HepG2 (cell line): ENCODE measurements around the gene DCAKD. TPM values are rescaled to one million over a fixed set of nuclear protein-coding genes. Genes with fewer than 3 reads are reported as not detected.

Experiments
- ATM ChIP-seq: fragments of 450-650 bp; IDR thresholded peaks from 2 replicates; pipeline ENCODE4 v1.7.1; 2017; ENCODE audit warnings: mild to moderate bottlenecking, borderline replicate concordance
- EEA1 ChIP-seq: sonication (generic); formaldehyde crosslinking; IDR thresholded peaks from 2 replicates; pipeline ENCODE4 v1.5.1; 2020; ENCODE audit warnings: mild to moderate bottlenecking, missing genetic modification reagents, borderline replicate concordance
- FOXO1 ChIP-seq: sonication (generic); formaldehyde crosslinking; IDR thresholded peaks from 2 replicates; pipeline ENCODE4 v1.4.0; 2020; ENCODE audit warnings: missing genetic modification reagents
- SIN3B ChIP-seq: fragments of 150-350 bp; IDR thresholded peaks from 2 replicates; pipeline ENCODE4 v1.6.1; 2014; ENCODE audit warnings: low read length
- TMF1 ChIP-seq: sonication (generic); formaldehyde crosslinking; IDR thresholded peaks from 2 replicates; pipeline ENCODE4 v1.8.1; 2022; ENCODE audit warnings: low read depth, missing genetic modification reagents
- ZFP36L1 ChIP-seq: sonication (generic); formaldehyde crosslinking; IDR thresholded peaks from 2 replicates; pipeline ENCODE4 v1.8.0; 2022; ENCODE audit warnings: mild to moderate bottlenecking, missing genetic modification reagents, moderate library complexity
- ZFP82 ChIP-seq: sonication (generic); formaldehyde crosslinking; IDR thresholded peaks from 2 replicates; pipeline ENCODE4 v1.5.1; 2020; ENCODE audit warnings: mild to moderate bottlenecking, missing genetic modification reagents, borderline replicate concordance
- ZNF326 ChIP-seq: sonication (generic); formaldehyde crosslinking; IDR thresholded peaks from 2 replicates; pipeline ENCODE4 v1.4.0; 2020; ENCODE audit warnings: missing genetic modification reagents, borderline replicate concordance
- ZNF788 ChIP-seq: sonication (generic); formaldehyde crosslinking; IDR thresholded peaks from 2 replicates; pipeline ENCODE4 v1.5.0; 2020; ENCODE audit warnings: mild to moderate bottlenecking, missing genetic modification reagents, borderline replicate concordance
- polyA plus RNA-seq, 8 experiments: library from polyadenylated mRNA; depleted of rRNA in 3 of 8; stranded (reverse) in 7 of 8; unstranded in 1 of 8; fragments of >200 nt; fragmentation: Illumina TruSeq in 4 of 8; extraction: Trizol in 4 of 8; gene quantifications; 2 replicates each; pipeline versions ENCODE4 v1.2.1 to v1.2.3, GENCODE V29; 2011 to 2016; ENCODE audit warnings: low read depth in 4 of 8, missing spikeins in 1 of 8, mixed read lengths in 1 of 8; ENCODE audit not compliant: insufficient read depth in 1 of 8
- total RNA-seq, 5 experiments: library from RNA; depleted of rRNA; stranded (reverse); fragments of >200 nt; fragmentation: Illumina TruSeq; extraction: Trizol; gene quantifications; 2 replicates each; pipeline ENCODE4 v1.2.3, GENCODE V29; 2016; ENCODE audit warnings: low read depth in 1 of 5
- TF ChIP-seq, protein P1 (sequence below): IDR thresholded peaks from 2 replicates; pipeline ENCODE4 v1.6.1; 2016
- TF ChIP-seq, protein P2 (sequence below): sonication (generic); formaldehyde crosslinking; IDR thresholded peaks from 2 replicates; pipeline ENCODE4 v1.8.0; 2022; ENCODE audit warnings: mild to moderate bottlenecking, missing genetic modification reagents; ENCODE audit not compliant: insufficient replicate concordance
- TF ChIP-seq, protein P3 (sequence below): sonication (generic); formaldehyde crosslinking; IDR thresholded peaks from 2 replicates; pipeline ENCODE4 v1.8.0; 2022; ENCODE audit warnings: missing genetic modification reagents, low read depth, mild to moderate bottlenecking, borderline replicate concordance
- TF ChIP-seq, protein P4 (sequence below): sonication (generic); formaldehyde crosslinking; IDR thresholded peaks from 2 replicates; pipeline ENCODE4 v1.4.0; 2020; ENCODE audit warnings: missing genetic modification reagents
- TF ChIP-seq, protein P5 (sequence below): IDR thresholded peaks from 2 replicates; pipeline ENCODE4 v1.6.1; 2016; ENCODE audit warnings: low read depth, missing genetic modification reagents, missing compliant biosample characterization

DCAKD gene
- total and polyA plus RNA-seq, 2 of the 13 experiments (the other 11 are each of a cell fraction or from before 2014, with no cell fraction given), result 25.9 to 29.2 TPM

- TF ChIP-seq, protein P1, sequence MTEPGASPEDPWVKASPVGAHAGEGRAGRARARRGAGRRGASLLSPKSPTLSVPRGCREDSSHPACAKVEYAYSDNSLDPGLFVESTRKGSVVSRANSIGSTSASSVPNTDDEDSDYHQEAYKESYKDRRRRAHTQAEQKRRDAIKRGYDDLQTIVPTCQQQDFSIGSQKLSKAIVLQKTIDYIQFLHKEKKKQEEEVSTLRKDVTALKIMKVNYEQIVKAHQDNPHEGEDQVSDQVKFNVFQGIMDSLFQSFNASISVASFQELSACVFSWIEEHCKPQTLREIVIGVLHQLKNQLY, result peak; percentile 33
- TF ChIP-seq SIN3B (peak; percentile 92), ZNF326 (CRISPR knock-in tag) (no peak), ZNF788 (CRISPR knock-in tag) (peak; percentile 79; the same call in 1 of the 2 replicates), TMF1 (no peak; the same call in none of the 2 replicates), EEA1 (CRISPR knock-in tag) (peak; percentile 83; the same call in 1 of the 2 replicates), ATM (no peak), FOXO1 (CRISPR knock-in tag) (peak; percentile 80), ZFP36L1 (peak; percentile 95), ZFP82 (CRISPR knock-in tag) (peak; percentile 93; the same call in 1 of the 2 replicates)
- TF ChIP-seq, protein P2, sequence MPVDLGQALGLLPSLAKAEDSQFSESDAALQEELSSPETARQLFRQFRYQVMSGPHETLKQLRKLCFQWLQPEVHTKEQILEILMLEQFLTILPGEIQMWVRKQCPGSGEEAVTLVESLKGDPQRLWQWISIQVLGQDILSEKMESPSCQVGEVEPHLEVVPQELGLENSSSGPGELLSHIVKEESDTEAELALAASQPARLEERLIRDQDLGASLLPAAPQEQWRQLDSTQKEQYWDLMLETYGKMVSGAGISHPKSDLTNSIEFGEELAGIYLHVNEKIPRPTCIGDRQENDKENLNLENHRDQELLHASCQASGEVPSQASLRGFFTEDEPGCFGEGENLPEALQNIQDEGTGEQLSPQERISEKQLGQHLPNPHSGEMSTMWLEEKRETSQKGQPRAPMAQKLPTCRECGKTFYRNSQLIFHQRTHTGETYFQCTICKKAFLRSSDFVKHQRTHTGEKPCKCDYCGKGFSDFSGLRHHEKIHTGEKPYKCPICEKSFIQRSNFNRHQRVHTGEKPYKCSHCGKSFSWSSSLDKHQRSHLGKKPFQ, result no peak
- TF ChIP-seq, protein P3, sequence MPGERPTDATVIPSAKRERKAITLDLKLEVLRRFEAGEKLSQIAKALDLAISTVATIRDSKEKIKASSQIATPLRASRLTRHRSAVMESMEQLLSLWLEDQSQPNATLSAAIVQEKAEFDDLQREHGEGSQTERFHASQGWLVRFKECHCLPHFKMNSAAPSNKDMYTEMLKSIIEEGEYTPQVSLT, result no peak
- TF ChIP-seq, protein P4, sequence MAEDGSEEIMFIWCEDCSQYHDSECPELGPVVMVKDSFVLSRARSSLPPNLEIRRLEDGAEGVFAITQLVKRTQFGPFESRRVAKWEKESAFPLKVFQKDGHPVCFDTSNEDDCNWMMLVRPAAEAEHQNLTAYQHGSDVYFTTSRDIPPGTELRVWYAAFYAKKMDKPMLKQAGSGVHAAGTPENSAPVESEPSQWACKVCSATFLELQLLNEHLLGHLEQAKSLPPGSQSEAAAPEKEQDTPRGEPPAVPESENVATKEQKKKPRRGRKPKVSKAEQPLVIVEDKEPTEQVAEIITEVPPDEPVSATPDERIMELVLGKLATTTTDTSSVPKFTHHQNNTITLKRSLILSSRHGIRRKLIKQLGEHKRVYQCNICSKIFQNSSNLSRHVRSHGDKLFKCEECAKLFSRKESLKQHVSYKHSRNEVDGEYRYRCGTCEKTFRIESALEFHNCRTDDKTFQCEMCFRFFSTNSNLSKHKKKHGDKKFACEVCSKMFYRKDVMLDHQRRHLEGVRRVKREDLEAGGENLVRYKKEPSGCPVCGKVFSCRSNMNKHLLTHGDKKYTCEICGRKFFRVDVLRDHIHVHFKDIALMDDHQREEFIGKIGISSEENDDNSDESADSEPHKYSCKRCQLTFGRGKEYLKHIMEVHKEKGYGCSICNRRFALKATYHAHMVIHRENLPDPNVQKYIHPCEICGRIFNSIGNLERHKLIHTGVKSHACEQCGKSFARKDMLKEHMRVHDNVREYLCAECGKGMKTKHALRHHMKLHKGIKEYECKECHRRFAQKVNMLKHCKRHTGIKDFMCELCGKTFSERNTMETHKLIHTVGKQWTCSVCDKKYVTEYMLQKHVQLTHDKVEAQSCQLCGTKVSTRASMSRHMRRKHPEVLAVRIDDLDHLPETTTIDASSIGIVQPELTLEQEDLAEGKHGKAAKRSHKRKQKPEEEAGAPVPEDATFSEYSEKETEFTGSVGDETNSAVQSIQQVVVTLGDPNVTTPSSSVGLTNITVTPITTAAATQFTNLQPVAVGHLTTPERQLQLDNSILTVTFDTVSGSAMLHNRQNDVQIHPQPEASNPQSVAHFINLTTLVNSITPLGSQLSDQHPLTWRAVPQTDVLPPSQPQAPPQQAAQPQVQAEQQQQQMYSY (CRISPR knock-in tag), result peak; percentile 83
- TF ChIP-seq, protein P5, sequence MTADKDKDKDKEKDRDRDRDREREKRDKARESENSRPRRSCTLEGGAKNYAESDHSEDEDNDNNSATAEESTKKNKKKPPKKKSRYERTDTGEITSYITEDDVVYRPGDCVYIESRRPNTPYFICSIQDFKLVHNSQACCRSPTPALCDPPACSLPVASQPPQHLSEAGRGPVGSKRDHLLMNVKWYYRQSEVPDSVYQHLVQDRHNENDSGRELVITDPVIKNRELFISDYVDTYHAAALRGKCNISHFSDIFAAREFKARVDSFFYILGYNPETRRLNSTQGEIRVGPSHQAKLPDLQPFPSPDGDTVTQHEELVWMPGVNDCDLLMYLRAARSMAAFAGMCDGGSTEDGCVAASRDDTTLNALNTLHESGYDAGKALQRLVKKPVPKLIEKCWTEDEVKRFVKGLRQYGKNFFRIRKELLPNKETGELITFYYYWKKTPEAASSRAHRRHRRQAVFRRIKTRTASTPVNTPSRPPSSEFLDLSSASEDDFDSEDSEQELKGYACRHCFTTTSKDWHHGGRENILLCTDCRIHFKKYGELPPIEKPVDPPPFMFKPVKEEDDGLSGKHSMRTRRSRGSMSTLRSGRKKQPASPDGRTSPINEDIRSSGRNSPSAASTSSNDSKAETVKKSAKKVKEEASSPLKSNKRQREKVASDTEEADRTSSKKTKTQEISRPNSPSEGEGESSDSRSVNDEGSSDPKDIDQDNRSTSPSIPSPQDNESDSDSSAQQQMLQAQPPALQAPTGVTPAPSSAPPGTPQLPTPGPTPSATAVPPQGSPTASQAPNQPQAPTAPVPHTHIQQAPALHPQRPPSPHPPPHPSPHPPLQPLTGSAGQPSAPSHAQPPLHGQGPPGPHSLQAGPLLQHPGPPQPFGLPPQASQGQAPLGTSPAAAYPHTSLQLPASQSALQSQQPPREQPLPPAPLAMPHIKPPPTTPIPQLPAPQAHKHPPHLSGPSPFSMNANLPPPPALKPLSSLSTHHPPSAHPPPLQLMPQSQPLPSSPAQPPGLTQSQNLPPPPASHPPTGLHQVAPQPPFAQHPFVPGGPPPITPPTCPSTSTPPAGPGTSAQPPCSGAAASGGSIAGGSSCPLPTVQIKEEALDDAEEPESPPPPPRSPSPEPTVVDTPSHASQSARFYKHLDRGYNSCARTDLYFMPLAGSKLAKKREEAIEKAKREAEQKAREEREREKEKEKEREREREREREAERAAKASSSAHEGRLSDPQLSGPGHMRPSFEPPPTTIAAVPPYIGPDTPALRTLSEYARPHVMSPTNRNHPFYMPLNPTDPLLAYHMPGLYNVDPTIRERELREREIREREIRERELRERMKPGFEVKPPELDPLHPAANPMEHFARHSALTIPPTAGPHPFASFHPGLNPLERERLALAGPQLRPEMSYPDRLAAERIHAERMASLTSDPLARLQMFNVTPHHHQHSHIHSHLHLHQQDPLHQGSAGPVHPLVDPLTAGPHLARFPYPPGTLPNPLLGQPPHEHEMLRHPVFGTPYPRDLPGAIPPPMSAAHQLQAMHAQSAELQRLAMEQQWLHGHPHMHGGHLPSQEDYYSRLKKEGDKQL, result peak; percentile 27; the same call in 1 of the 2 replicates
These were observed 9.6 kb upstream of the DCAKD start, which contains the start of gene NMT1 (continued) for GRCh38 chr17:45060797-45061605.
